HPDE6-E6E7 (cell line): ENCODE data around the gene VPS26C.
A peak's percentile ranks its signal among the peaks of the same experiment; 100 is the strongest.

Experiments
- DNase-seq: peaks from one replicate; pipeline ENCODE4 v3.0.0; 2011; ENCODE audit warnings: missing footprints; ENCODE audit errors: extremely low spot score

VPS26C gene

DNA sequence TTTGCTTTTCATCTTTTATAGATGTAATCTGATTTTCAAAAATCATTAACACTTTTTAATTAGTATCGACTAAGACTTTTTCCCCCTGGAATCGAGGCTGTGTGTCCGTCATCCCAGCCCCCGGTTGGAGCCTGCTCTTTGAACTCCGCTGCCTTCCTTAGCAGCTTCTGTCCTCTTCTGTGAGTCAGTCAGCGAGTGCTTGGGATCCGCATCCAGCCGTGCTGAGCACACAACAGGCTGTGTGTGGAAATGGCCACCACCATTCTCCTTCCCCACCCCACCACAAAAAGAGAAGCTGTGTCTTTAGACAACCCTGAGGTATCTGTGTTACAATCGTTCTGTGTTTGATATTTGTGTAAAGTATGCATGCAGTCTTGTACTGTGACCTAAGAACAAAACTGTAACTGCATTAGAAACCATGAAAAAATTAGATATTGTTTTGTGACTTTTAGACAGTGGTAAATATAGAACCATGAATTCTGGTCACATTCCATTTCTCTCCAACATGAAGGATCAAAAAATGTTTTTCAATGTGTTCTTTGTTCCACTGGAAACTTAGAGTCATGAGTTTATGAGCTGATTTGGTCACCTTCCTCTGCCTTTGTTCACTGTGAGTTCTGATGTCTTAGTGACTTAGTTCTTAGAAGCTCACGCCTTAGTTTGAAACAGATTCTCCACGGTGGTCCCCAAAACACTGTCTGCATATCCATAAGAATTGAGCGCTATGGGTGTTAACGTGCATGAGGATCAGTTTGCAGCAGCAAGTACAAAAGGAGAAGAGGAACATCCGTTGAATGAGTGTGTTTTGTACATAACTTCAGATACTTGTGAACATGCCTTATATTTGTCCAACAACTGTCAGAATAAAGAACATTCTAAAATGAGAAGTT is 64.7 kb downstream of the VPS26C start:
- DNase-seq: no peak

DNA sequence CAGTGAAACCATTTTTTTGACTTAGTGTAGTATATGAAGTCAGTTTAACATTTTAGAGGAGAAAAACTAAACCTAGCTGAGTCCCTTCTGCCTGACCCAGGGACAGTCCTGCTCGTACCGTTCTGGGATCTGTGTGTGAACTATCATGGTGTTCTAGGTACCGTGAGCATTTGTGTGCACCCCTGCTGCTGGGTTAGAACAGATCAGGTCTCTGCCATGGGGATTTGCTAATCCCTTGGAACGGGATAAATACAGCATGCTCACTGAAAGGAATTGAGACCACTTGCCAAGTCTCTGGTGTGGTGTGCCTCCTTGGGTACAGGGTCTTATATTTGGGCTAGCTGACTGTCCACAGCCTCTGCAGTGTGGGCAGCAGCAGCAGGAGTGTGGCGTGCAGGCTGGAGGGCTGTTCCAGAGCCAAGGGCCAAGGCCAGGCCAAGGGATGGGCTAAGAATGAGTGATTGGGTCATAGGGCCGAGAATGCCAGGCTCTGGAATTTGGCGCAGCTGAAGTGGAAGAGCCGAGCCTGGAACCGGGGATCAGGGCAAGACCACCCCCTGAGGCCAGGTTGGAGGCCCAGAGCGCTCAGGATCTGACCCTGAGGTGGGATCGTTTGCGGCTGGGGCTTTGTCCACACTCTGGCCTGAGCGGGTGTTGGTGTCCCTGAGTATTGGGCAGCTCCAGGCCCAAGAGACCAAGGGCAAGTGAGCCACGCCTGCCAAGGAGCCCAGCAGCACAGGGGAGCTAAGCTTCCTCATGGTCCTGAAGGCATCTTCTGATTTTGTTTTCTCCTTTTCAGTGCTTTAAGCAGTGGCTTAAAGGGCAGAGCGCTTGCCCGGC is 66.3 kb downstream of the VPS26C start:
- DNase-seq: no peak

DNA sequence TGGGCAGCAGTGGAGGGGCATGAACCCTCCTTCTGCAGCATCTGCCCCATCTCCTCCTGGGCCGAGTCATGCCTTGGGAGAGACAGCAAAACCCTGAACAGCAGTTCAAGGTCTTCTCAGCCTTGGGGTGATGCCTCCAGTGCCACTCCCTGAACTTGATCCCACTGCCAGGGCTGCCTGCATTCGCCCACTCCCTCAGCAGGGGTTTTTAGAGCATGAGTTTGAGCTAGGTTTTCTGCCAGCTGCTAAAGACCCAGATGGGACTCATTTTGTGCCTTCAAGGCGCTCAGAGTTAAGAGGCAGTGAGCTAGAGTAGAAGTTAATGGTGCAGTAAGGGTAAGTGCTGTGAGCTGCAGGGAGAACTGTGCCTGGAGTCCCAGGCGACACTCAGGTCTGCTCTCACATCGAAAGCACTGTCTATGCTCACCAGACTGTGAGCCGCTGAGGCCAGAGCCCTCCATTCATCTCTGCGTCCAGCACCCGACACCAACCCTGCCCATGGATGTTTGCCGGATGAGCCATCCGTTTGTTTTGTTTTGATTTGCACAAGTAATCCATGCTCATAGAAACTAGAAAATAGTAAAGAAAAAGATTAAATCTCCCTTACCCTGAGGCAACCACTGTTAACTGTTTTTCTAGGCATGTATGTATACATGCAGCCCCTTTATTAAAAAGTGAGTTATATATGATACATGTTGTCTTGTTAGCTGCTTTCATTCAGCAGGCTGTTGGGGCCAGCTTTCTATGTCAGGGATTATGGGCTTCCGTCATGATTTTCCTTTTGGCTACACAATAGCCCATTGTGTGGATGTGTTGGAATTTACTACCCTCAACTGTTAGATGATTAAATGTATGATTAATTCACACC is 67.8 kb downstream of the VPS26C start:
- peak; percentile 74 for DNase-seq

DNA sequence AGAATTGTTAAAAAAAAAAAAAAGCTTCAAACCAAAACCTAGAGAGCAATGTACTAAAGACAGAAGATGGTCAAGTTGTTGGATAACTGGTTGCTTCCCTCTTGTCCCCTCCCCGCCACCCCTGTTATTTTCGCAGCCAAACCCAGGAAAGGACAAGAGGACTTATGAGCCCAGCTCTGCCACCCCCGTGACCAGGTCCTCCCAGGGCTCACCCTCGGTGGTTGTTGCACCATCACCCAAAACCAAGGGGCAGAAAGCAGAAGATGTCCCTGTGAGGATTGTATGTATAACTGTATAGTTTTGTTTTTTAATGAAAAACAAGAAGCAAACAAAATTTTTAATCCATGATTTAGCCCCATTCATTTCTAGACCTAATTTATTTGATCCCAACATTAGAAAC is 69.4 kb downstream of the VPS26C start:
- DNase-seq: no peak

DNA sequence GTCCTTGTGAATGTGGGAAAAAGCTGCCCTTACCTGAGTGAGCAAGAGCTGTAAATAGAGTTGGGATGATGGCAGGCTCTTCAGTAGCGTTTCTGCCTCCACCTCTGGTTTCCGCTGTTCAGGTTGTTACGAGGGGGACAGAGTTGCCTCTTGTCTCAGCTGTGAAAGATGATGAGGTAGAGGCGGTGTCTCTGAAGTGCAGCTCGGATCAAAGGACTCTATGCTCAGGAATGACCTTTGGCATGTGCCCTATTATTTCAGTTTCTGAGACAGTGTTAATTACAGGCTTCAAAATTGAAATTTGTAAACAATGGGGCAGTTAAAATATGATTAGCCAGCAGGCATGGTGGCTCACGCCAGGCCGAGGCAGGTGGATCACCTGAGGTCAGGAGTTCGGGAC is 70.3 kb downstream of the VPS26C start:
- DNase-seq: no peak

DNA sequence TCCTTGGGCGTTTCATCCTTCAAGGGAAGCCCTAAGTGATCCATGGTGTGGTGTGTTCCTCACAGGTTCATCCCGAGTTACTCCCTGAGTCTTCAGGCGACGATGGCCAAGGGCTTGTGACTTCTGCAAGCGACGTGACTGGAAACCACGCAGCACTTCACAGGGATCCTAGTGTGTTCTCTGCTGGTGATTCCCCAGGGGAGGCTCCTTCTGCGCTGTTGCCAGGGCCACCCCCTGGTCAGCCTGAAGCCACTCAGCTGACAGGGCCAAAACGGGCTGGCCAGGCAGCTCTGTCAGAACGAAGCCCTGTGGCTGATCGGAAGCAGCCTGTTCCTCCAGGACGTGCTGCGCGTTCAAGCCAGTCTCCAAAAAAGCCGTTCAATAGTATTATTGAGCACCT is 71.5 kb downstream of the VPS26C start:
- no peak for DNase-seq

DNA sequence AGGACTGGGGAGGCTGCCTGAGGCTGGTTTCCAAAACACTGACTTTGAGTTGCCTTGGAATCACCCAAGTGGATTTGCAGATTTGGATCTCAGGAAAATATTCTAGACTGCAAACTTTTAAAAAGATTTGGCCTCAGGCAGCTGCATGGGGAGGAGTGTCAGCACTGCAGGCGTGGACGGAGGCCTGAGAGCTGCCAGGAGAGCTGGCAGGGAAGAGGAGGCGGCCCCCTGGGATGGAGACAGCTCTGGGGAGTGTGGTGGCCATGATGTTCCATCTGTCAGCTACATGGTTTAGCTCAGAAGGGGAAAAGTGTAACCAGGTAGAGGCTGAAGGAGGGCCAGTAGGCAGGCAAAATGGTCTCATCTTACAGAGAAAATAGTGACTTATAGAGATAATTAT is 72.1 kb downstream of the VPS26C start:
- no peak for DNase-seq

DNA sequence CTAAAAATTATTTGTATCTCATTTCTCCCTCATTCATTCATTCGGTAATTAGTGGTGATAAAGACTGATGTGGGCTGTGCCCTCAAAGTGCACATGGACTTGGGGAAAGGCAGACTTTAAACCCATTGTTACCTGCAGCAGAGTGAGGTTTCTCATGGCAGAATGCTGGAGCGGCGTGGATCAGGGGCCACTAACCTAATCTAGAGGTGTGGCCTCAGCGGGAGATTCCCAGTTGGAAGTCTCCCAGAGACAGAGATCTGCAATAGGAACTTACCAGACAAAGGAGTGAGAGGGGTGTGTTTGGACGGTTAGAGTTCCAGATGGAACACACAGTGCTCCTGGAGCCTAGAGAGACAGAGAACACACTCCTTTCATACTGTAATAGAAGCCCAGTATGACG is 73.5 kb downstream of the VPS26C start:
- DNase-seq: no peak

DNA sequence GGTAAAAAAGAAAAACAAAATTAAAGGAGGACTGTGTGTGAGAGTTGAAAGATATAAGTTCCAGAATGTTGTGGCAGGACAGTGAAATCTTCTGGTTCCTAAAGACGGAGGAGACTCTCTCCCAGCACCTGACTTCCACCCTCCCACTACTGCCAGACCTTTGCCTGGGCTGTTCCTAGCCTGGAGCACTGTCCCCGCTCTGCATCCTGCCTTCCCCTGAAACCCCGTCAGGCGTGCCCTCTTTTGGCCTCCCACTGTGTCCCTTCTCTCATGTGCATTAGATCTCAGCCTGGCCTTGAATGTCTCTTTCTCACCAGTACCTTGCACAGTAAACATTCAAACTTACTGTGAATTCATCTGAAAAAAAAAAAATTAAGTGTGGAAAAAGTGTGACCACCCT is 74.1 kb downstream of the VPS26C start:
- no peak for DNase-seq

DNA sequence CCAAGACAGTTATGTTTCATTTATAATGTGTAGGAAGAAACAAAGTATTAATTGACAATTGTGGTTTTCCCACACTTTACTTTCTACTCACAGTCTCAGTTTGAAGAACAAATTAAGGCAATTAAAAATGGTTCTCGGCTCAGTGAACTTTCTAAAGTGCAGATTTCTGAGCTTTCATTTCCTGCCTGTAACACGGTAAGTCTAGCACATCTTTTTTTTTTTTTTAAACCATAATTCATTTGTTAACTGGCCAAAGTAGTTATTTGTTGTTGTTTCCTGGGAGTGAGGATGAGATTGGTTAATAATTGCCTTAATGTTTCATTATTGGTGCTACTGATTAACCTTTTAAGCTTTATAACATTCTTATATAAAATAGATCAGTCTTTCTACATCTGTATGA is 75.1 kb downstream of the VPS26C start:
- DNase-seq: no peak

DNA sequence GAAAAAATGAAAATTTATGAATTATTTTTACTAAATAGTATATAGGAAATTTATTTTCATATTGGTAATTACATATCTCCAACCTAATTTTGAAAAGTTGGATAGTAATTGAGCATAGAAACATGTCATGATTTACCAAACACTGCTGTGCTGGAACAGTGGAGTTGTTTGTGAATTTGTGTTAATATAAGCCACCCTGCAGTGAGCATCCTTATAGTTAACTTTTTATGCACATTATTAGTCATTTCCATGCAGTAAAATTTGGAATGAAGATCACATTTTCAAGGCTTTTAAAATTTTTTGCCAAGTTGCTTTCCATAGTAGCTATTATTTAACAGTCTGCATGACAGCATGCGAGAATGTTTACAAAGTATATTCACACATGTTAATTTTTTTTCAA is 78.3 kb downstream of the VPS26C start:
- DNase-seq: no peak

DNA sequence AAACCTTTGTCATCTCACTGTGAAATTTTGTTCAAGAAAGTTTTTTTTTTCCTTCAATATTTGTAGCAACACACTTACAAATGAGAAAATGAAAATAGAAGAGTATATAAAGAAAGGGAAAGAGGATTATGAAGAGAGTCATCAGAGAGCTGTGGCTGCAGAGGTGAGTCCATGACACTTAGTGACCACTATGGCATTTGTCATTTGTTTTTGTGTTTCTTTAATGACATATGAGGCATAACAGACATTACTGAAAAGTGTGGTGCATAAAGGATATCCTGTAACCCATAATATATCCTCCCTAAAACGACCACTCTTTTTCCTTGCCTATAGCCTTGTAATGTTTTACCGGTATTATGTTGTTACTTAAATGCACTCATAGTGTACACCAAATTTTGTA is 80.2 kb downstream of the VPS26C start:
- DNase-seq: no peak

DNA sequence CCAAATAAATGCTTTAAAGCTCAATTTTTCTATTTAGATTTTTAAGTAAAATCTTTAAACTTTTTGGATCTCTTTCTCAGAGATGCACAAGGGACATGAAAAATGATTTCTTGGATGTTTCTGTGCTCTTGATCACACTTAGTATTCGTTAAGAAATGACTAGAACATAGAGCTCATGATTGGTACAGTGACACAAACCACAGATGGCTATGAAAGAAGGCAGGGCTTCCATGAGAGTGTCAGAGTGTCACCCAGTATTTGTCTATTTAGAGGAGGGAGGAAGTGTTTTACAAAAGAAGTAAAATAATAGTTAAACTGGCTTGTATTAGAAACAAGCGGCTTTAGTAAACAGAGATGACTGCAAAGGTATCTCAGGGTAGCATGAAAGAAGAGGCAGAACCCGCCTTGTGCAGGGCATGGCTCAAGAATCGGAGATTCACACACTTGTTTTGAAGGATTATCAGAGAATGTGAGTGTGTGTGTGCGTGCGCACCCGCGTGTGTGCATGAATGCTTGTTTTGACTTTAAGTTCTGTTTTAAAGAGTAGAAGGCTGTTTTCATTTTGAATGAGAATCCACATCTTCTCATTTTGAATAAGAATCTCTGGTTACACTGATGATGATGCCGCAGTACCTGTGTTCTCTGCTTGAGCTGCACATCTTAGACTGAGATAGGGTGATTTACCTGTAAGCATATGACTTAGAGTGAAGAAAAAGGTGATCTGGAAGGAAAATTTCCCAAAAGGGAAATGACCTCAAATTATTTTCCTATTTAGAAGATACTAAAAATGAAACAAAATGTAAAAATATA is 82.1 kb downstream of the VPS26C start:
- DNase-seq: no peak

DNA sequence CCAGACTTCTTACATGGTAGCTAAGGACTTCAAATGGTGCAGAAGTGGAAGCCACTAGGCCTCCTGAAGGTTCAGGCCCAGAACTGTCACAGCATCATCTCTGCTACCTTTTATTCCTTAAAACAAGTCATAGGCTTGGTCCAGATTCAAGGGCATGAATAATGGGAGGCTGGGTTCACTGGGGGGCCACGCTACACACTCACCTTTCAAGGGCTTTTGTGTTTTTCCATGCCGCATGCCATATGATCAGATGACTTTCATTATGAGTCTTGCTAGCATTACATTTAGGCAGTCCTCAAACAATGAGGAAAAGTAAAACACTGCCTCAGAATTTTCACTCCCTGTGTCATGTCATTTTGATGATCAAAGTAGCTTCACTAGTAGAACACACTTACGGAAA is 83.4 kb downstream of the VPS26C start:
- DNase-seq: no peak

DNA sequence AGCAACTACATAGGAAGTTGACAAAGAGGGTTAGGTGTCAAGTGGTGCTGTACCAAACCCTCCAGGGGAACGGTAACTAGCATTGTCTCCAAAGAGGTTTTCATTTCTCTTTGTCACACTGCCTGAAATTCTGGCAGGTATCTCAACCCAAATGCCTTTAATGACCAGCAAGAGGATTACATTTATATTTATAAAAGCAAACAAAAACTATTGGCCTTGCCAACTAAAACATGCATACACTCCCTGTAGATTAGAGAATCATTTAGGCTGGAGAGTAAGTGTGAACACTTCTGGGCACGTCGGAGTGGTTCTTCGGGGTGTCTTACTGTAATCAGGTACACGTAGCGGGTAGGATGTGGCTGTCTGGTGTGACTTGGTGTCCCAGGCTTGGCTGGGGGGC is 84.9 kb downstream of the VPS26C start:
- no peak for DNase-seq

DNA sequence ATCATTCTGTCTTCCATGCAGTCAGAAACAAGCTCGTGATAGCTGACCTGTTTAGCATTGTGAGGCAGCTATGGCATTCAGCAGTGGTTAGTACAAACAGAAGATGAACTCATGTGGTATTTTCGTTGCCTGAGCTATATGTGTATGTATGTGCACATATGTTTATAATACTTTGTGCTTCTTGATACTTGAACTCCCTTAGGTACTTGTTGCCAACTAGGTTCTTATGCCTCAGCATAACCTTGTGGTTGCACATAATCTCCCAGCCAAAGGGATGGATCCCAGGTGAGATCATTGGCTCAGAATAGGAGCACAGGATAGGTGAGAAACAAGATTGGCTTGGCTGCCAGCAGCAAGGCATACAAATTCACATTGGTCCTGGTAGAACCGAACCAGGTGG is 86.1 kb downstream of the VPS26C start:
- no peak for DNase-seq

DNA sequence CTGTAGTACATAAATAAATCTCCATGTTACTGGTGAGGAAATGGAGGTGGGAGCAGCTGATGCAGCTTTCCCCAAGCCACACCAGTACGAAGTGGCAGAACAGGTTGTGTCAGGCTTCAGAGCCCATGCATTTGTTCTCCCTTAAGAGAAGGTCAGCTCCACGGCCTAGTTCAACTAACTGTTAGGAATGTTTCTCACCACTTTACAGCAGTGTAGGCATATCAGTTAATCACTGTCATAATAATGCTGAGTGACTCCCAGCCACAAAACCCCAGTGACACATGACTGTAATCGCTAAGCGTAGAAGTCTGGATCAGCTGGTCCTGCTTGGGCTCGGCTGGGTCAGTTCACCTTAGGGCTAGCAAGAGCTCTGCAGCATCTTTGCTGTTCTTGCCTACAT is 90.4 kb downstream of the VPS26C start:
- DNase-seq: peak; percentile 13
